ENCODE results near the gene CPLX3.

CPLX3 gene

DNA sequence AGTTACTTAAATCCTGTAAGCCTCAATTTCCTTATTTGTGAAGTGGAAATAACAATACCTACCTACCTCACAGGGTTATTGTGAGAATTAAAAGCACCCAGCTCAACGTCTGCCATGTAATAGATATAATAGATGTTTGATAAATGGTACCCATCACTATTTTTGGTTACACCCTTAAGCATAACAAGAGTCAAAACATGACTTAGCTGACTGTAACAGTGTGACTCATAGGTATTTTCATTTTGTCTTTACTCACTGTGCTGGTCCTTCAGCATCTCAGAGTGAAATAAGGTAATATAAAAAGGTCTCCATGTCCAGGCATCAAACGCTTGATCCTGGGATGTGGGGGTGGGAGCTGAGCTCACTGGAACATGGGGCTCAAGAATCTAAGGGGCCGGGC lies 3.1 kb downstream of the CPLX3 start:
- ChIA-PET CTCF (interaction anchor here (0.9 to 2.0 kb wide), 8 partner anchors 13 to 195 kb away, joined by 3 to 7 read pairs (median 4); partner anchors contain the start of gene ULK3), POLR2A (interaction anchor here (0.6 kb wide), 1 partner anchor 21 kb away, joined by 3 read pairs; no protein-coding TSS in a partner anchor)
- TF ChIP-seq, protein P1, sequence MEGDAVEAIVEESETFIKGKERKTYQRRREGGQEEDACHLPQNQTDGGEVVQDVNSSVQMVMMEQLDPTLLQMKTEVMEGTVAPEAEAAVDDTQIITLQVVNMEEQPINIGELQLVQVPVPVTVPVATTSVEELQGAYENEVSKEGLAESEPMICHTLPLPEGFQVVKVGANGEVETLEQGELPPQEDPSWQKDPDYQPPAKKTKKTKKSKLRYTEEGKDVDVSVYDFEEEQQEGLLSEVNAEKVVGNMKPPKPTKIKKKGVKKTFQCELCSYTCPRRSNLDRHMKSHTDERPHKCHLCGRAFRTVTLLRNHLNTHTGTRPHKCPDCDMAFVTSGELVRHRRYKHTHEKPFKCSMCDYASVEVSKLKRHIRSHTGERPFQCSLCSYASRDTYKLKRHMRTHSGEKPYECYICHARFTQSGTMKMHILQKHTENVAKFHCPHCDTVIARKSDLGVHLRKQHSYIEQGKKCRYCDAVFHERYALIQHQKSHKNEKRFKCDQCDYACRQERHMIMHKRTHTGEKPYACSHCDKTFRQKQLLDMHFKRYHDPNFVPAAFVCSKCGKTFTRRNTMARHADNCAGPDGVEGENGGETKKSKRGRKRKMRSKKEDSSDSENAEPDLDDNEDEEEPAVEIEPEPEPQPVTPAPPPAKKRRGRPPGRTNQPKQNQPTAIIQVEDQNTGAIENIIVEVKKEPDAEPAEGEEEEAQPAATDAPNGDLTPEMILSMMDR (IDR thresholded peaks at IDR 0.05; ENCODE audit: control extremely low read depth, extremely low read depth, low read depth, missing control alignments): no peak
- DNase-seq (ENCODE audit: extremely low spot score): no peak

GRCh38 chr15:74829991-74830390 lies 3.6 kb downstream of the CPLX3 start:
- TF ChIP-seq, protein P1 (IDR thresholded peaks at IDR 0.05; ENCODE audit: control extremely low read depth, extremely low read depth, low read depth, missing control alignments): no peak
- POLR2A ChIA-PET: interaction anchor here (0.6 kb wide), 1 partner anchor 21 kb away, joined by 3 read pairs; no protein-coding TSS in a partner anchor
- no peak for DNase-seq (ENCODE audit: extremely low spot score)
- CTCF ChIA-PET: interaction anchor here (0.7 to 2.0 kb wide), 7 partner anchors 12 to 121 kb away, joined by 3 to 7 read pairs (median 3); partner anchors contain the start of genes LMAN1L and ULK3

DNA sequence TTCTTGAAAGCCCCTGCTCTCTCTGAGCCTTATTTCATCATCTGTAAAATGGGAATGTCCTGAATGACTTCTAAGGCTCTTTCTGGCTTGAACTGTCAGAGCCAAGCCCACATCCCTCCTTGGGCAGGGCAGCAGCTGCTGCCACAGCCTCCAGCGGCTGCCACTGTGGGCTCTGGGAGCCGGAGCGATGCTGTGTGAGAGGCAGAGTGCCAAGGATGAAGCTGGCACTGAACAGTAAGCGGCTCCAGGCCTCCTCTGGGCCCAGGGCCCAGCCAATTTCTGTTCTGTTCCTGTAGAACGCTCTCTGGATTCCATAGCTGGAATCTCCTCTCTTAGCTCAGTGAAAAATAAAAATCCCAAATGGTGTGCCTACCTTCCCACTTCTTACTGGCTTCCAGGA lies 4.4 kb downstream of the CPLX3 start:
- ChIA-PET CTCF (interaction anchor here (1.0 to 2.0 kb wide), 6 partner anchors 12 to 71 kb away, joined by 3 to 7 read pairs (median 4); partner anchors contain the start of genes LMAN1L and ULK3), POLR2A (no interaction called here)
- no peak for DNase-seq (ENCODE audit: extremely low spot score)
- TF ChIP-seq, protein P1 (IDR thresholded peaks at IDR 0.05; ENCODE audit: control extremely low read depth, extremely low read depth, low read depth, missing control alignments): no peak

- TF ChIP-seq, protein P1 (IDR thresholded peaks at IDR 0.05; ENCODE audit: control extremely low read depth, extremely low read depth, low read depth, missing control alignments): no peak
- ChIA-PET POLR2A (no interaction called here), CTCF (interaction anchor here (0.9 to 2.1 kb wide), 5 partner anchors 8 to 70 kb away, joined by 3 to 8 read pairs (median 4); no protein-coding TSS in a partner anchor)
- no peak for DNase-seq (ENCODE audit: extremely low spot score)
These were observed 5.5 kb downstream of the CPLX3 start for GRCh38 chr15:74831813-74832495.

DNA sequence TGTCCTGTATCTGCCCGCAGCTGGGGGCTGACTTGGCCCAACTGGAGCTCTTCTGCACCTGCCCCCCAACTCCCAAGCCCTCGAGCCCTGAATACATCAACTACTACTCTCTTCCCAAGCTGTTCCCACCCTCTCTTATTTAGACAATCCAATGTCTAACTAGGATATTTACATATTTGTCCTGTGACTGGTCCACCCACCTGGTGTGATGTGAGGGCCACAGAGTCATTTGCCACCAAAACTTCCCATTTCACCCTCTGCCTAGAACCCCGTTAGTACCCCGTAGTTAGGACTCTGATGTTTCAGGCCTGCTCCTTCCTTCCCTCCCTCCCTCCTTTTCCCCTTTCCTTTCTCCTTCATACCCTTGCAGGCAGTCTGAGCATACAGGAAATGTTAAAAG lies 6.4 kb downstream of the CPLX3 start:
- ChIA-PET POLR2A (no interaction called here), CTCF (interaction anchor here (1.1 to 2.1 kb wide), 4 partner anchors 8 to 33 kb away, joined by 3 to 8 read pairs (median 3); partner anchors contain the start of gene LMAN1L)
- TF ChIP-seq, protein P1 (IDR thresholded peaks at IDR 0.05; ENCODE audit: control extremely low read depth, extremely low read depth, low read depth, missing control alignments): no peak
- no peak for DNase-seq (ENCODE audit: extremely low spot score)

DNA sequence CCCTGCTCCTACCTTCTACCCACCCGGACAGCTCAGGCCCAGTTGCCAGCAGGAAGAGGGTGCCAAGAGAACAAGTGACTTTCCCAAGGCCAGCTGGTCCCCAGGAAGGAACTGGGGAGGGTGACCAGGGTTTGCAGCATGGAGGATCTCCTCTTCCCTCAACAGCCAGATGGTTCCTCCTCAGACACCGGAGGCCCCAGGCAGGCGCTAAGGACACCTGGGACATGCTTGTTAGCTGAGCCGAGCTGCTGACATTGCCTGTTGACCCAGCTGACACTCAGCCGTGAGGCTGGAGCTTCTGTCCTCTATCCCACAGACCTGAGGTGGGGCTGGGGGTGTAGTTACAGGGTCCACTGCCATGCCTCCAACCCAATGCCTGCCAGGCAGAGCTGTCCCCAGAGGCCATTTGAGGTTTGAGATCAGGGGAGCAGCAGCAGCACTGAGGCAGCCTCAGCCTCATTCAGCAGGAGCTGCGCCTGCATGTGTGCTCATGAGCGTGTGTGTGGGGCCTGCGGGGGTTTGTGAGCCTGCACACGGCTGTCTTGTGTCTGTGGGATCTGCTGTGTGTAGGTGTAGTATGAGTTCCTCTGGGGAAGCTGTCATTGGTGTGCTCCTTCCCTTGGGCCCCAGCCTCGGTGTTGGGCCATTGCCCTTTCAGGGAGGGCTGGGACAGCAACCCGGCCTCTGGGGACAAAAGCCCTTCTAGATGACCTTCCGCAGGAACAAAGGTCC lies 7.1 kb downstream of the CPLX3 start:
- DNase-seq (ENCODE audit: extremely low spot score): no peak
- ChIA-PET CTCF (interaction anchor here (1.0 to 2.1 kb wide), 7 partner anchors 9 to 68 kb away, joined by 3 to 8 read pairs (median 3); partner anchors contain the start of genes LMAN1L and ULK3), POLR2A (no interaction called here)
- TF ChIP-seq, protein P1 (IDR thresholded peaks at IDR 0.05; ENCODE audit: control extremely low read depth, extremely low read depth, low read depth, missing control alignments): no peak
